Measurements from ENCODE around the gene PRSS33. TPM values are rescaled to one million over a fixed set of nuclear protein-coding genes. Genes with fewer than 3 reads are reported as not detected.

The PRSS33 gene
- total and polyA plus RNA-seq, 2 of the 8 experiments (the other 6 are each of a cell fraction or from before 2014, with no cell fraction given) = 0.09 TPM; not detected in 1

DNA sequence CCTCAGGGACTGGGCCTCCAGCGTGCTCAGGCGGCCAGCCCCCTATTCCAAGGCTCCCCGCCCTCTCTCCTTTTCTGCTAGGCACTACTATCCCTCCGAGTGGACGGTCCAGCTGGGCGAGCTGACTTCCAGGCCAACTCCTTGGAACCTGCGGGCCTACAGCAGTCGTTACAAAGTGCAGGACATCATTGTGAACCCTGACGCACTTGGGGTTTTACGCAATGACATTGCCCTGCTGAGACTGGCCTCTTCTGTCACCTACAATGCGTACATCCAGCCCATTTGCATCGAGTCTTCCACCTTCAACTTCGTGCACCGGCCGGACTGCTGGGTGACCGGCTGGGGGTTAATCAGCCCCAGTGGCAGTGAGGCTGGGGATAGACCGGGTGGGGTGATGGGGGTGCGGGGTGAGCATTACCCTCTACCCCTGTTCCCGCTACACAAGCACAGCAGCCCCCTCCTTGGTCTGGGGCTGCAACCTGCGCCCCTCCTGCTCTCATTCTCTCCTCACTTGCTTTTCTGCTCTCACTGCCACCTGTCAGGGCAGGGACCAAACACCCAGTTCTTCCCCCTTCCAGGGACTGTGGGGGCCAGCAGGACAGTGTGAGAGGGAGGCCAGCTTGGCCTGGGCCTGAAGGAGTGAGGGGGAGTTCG lies 12.0 kb upstream of the PRSS33 start:
- H3K9me3 ChIP-seq (ENCODE audit: insufficient read depth in 2 of 2, low read depth in 1 of 2, low read length in 1 of 2) = peaks cover 6 to 7% of the 10 kb centered on the region in 2 experiments
- no peaks in the 10 kb centered on the region for H3K36me3 ChIP-seq (ENCODE audit: control insufficient read depth in 2 of 4, insufficient read depth in 4 of 4, low read length in 3 of 4)
- no peak overlapping the region for H3K4me3 ChIP-seq (ENCODE audit: extremely low read depth in 1 of 4, insufficient read depth in 2 of 4, low read depth in 3 of 4, low read length in 4 of 4)
- DNase-seq (ENCODE audit: low read depth in 1 of 2, low spot score in 2 of 2) (no peak), FAIRE-seq (no peak)
- H2AK5ac ChIP-seq (ENCODE audit: low read depth, low read length) = no peak overlapping the region
- CTCF ChIA-PET (ENCODE audit: partially characterized antibody) = interaction anchor here (1.3 to 2.1 kb wide), 3 partner anchors 12 to 40 kb away, joined by 6 to 12 read pairs (median 6); no protein-coding TSS in a partner anchor
- no peak overlapping the region for H2BK5ac ChIP-seq (ENCODE audit: low read depth, low read length)
- no peak overlapping the region for H2BK15ac ChIP-seq (ENCODE audit: low read length)
- no peak overlapping the region for H3K27ac ChIP-seq (ENCODE audit: low read depth, low read length)
- no peak overlapping the region for H3K18ac ChIP-seq (ENCODE audit: extremely low read depth, low read length)
- H3K4me1 ChIP-seq (replicated peaks in 1 of 4; ENCODE audit: control insufficient read depth in 3 of 4, insufficient read depth in 4 of 4, low read length in 3 of 4) = no peaks in the 10 kb centered on the region
- H3K14ac ChIP-seq (ENCODE audit: insufficient read length) = no peak overlapping the region
- no peak overlapping the region for H2BK120ac ChIP-seq (replicated peaks; ENCODE audit: low read depth, low read length)
- H4K20me1 ChIP-seq (replicated peaks in 1 of 2; ENCODE audit: control insufficient read depth in 1 of 2, insufficient read depth in 2 of 2, low read length in 2 of 2) = no peaks in the 10 kb centered on the region
- H3K79me1 ChIP-seq (ENCODE audit: low read depth, low read length) = no peaks in the 10 kb centered on the region
- no peaks in the 10 kb centered on the region for H3K23me2 ChIP-seq (ENCODE audit: low read depth, low read length)
- POLR2A ChIA-PET (ENCODE audit: partially characterized antibody) = interaction anchor here (0.6 to 1.6 kb wide), 2 partner anchors 22 to 222 kb away, joined by 3 read pairs; partner anchors contain the start of gene ELOB
- no peak overlapping the region for H3K56ac ChIP-seq (replicated peaks; ENCODE audit: insufficient read length, low read depth, low read length)
- no peak overlapping the region for H3K23ac ChIP-seq (ENCODE audit: insufficient read length)
- H3K9ac ChIP-seq (replicated peaks in 1 of 4; ENCODE audit: extremely low read depth in 1 of 4, low read depth in 3 of 4, low read length in 3 of 4) = no peak overlapping the region
- no peak overlapping the region for H2BK12ac ChIP-seq (ENCODE audit: low read depth, low read length)
- no peak overlapping the region for H2BK20ac ChIP-seq (ENCODE audit: low read length)
- H2AFZ ChIP-seq (ENCODE audit: low read length) = peak overlapping the region; percentile 44; the same call in 1 of the 2 replicates
- H3K79me2 ChIP-seq (ENCODE audit: control insufficient read depth in 1 of 2, insufficient read depth in 2 of 2, low read length in 2 of 2) = no peaks in the 10 kb centered on the region
- WGBS, 2 experiments (ENCODE audit: extremely low coverage in 1 of 2, insufficient coverage in 1 of 2, insufficient read length in 1 of 2, insufficient replicate concordance in 2 of 2, low coverage in 1 of 2, low lambda C conversion rate in 2 of 2, missing lambda C conversion rate in 1 of 2) = 85% methylated on average over 21 of the region's 21 CpGs; no CpG with 5 or more reads in 1 of the 2 experiments
- H4K8ac ChIP-seq (ENCODE audit: extremely low read depth, insufficient read depth, low read length) = no peak overlapping the region; the same call in none of the 2 replicates
- no peak overlapping the region for H3K4ac ChIP-seq (replicated peaks; ENCODE audit: insufficient read length, low read depth, low read length)
- no peak overlapping the region for H4K5ac ChIP-seq (ENCODE audit: insufficient read length, low read depth, low read length)
- no peak overlapping the region for H3K4me2 ChIP-seq (ENCODE audit: insufficient read depth in 1 of 2, low read depth in 2 of 2, low read length in 2 of 2)
- H4K91ac ChIP-seq (replicated peaks; ENCODE audit: insufficient read length, low read length) = no peak overlapping the region
- H3K27me3 ChIP-seq (replicated peaks in 1 of 4; ENCODE audit: control insufficient read depth in 3 of 4, extremely low read depth in 1 of 4, insufficient read depth in 3 of 4, low read length in 3 of 4) = no peaks in the 10 kb centered on the region
- TF ChIP-seq SIN3A (conservative IDR thresholded peaks at IDR 0.05 in 1 of 2, IDR thresholded peaks at IDR 0.05 in 1 of 2; ENCODE audit: low read depth in 1 of 2, low read length in 2 of 2) = no peak
- TF ChIP-seq EZH2 (IDR thresholded peaks at IDR 0.05; ENCODE audit: low read depth, low read length, severe bottlenecking) = no peak
- TF ChIP-seq MAFK (IDR thresholded peaks at IDR 0.05; ENCODE audit: low read depth, low read length) = no peak
- TF ChIP-seq KDM5A (IDR thresholded peaks at IDR 0.05; ENCODE audit: low read length) = no peak
- no peak for TF ChIP-seq SUZ12 (IDR thresholded peaks at IDR 0.05; ENCODE audit: low read length)
- TF ChIP-seq GTF2F1 (IDR thresholded peaks at IDR 0.05; ENCODE audit: borderline replicate concordance, low read depth, low read length) = no peak
- TF ChIP-seq BACH1 (IDR thresholded peaks at IDR 0.05; ENCODE audit: low read length) = no peak
- TF ChIP-seq SP4 (IDR thresholded peaks at IDR 0.05; ENCODE audit: low read length) = no peak
- no peak for TF ChIP-seq EP300 (IDR thresholded peaks at IDR 0.05; ENCODE audit: borderline replicate concordance in 1 of 2, low read depth in 2 of 2, low read length in 2 of 2)
- no peak for TF ChIP-seq CHD1 (IDR thresholded peaks at IDR 0.05; ENCODE audit: low read depth, low read length)
- TF ChIP-seq, protein P1, sequence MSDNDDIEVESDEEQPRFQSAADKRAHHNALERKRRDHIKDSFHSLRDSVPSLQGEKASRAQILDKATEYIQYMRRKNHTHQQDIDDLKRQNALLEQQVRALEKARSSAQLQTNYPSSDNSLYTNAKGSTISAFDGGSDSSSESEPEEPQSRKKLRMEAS (IDR thresholded peaks at IDR 0.05) = no peak
- TF ChIP-seq KDM4A (IDR thresholded peaks at IDR 0.05; ENCODE audit: low read depth, low read length, severe bottlenecking) = no peak
- TF ChIP-seq JUND (IDR thresholded peaks at IDR 0.05; ENCODE audit: low read length) = no peak
